HG03064 (cell line): Measurements from ENCODE around the gene SMCO4.

Experiments
- ATAC-seq: cut with Tn5 transposase; IDR thresholded peaks from one replicate; pipeline ENCODE4 v1.9.1; 2021; ENCODE audit warnings: low read depth; ENCODE audit not compliant: unreplicated experiment

The SMCO4 gene

DNA sequence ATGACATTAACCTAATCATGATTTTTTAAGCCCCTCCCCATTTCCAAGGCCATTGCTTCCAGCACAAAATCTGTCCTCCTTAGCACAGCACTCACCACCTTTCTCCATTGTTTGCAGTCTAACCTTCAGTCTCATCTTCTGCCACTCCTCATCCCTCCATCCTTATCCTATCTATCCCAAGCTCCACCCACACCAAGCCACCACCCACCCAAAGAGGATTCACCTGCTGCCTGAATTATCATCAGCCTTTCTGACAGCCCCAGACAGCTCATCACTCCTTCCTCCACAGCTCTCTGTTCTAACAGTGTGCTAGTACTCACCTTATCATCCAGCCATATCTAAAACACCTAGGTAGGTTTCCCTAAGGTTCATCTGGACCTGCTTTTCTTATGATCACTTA is 20.7 kb upstream of the SMCO4 start:
- ATAC-seq: no peak

DNA sequence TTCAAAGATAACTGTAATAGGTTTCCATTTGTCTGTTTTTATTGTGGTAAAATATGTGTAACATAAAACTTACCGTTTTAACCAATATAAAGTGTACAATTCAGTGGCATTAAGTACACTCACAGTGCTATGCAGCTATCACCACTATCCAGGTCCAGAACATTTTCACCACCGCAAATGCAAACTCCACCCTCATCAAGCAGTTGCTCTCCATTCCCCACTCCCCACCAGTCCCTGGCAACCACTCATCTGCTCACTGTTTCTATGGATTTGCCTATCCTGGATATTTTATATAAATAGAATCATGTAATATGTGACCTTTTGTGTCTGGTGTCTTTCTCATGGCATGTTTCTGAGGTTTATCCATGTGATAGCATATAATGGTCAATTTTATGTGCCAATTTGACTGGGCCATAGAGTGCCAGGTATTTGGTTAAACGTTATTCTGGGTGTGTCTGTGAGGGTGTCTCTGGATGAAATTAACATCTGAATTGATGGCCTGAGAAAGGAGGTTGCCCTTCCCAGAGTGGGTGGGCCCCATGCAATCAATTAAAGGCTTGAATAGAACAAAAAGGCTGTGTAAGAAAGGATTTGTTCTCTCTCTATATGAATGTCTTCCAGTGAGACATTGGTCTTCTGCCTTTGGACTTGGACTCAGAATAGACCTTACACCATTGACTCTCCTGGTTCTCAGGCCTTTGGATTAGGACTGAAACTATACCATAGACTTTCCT is 17.2 kb upstream of the SMCO4 start:
- ATAC-seq: no peak

DNA sequence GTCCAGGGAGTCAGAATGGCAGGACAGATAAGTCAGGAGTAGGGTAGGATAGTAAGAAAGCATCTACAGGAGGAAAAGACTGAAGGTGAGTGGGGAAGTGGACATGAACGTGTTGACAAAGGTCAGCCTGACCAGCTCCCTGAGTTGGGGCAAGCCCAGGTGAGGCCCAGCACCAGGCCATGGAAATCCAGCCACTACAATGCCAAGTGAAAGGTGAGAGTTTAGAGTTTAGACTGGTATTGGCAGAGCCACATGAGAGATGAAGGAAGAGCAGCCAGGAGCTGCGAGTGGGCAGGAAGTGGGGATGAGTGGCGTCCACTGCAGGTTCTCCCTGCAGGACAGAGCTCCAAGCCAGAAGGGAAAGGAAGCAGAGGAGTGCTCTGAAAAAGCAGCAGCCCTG is 16.5 kb upstream of the SMCO4 start:
- ATAC-seq: no peak

DNA sequence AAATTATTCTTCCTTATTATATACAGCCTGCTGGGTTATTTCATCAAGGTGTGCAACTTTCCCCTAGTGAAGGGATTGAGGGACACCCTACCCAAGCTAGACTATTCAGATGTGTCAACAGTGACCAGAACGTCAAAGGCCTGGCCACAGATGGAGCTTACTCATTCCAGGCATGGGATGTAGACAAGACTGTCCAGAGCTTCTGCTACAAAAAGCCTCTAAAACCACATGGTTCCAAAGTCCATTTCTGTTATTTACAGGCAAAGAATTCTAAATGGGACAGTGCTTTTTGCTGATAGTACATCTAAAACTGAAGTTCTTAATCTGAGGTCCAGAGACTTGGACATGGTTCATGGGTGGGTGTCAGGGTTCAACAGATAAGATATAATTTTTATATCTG is 9.7 kb upstream of the SMCO4 start:
- ATAC-seq: no peak

DNA sequence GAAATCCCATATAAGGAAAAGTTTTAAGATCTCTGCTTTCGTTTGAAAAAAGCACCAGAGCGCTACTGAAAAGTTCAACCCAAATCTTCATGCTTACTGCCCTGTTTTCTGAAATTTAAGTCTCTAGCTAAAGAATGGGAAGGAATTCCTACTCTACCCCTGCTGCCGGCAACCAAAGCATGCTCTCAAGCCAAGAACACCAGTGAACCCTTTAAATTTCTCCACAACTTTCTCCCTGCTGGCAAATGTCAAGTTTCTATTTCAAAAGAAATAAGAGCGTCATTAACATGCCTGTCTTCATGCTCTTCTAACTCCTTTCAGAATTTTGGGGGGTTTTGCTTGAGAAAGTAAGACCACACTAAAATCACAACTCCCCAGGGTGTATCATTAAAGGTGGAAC is 6.8 kb upstream of the SMCO4 start:
- ATAC-seq: no peak

DNA sequence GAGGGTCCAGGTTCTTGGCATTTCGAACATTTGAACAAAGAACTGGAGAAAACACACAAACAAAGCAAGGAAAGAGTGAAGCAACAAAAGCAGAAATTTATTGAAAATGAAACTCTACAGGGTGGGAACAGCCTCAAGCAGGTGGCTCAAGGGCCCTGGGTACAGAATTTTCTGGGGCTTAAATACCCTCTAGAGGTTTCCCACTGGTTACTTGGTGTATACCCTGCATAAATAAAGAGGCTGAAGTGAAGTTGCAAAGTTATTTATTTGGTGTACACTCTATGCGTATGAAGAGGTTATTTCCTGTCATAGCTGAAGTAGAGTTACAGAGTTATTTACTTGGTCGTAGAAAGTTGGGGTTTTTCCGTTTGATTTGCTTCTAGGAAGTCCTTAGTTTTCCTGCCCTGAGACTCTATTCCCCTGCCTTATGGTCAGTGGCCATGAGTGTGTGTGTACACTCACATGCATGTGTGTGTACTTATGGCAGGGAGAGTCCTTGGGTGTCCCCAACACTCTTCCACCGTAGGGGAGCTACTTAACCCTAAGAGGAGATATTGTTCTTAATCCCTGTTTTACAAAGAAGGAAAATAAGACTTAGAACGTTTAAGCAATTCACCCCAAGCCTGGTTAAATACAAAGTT is 5.6 kb upstream of the SMCO4 start:
- no peak for ATAC-seq

DNA sequence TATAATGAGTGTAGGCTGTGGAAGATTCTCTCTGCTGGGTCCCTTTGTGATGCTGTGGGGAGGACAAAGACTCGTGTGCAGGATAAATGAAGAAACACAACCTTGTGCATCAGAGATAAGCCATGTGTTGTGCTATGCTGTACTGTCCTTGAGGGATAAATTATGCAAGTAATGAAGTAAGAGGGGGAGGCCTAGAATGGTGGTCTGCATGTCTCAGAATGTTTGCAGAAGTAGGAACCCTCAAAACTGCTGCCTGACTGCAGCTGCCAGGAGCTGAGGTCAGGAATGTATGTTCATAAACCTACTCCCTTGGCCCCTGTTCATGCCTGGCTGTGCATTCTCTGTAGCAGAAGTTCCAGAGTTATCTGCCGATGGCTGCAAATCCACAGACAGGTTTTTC is 4.6 kb upstream of the SMCO4 start:
- no peak for ATAC-seq

DNA sequence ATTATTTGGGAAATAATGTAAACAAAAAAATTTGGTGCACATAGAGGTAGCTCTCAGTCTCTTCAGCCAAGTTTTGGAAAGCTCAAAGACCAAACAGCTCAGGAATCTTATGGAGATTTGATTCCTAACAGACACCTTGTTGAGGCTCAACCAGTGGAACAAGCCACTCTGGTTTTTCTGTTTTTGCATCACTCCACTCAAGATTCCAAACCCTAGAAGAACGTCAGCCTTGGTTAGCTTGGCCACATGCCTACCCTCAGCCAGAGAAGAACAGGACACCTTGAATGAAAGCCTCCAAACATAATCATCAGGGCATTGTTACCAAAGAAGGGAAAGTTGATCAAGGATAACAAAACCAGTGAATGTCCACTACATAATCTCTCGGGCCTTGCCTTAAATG is 3.8 kb upstream of the SMCO4 start:
- ATAC-seq: no peak

DNA sequence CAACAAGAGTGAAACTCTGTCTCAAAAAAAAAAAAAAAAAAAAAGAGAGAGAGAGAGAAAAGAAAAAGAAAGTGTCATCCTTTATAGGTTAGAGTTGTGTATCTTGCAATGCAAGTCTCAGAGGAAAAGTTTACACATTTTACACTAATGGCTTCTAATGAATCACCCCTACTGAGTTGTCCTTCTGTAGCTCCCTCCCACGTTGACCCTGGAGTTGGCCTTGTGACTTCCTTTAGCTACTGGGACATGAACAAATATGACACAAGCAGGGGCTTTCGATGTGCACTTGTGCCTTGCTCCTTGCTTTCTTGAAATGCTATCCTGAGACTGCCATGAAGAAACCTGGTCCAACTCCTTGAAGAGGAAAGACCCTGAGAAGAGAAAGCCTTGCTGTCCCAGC is 2.4 kb upstream of the SMCO4 start:
- ATAC-seq: no peak

DNA sequence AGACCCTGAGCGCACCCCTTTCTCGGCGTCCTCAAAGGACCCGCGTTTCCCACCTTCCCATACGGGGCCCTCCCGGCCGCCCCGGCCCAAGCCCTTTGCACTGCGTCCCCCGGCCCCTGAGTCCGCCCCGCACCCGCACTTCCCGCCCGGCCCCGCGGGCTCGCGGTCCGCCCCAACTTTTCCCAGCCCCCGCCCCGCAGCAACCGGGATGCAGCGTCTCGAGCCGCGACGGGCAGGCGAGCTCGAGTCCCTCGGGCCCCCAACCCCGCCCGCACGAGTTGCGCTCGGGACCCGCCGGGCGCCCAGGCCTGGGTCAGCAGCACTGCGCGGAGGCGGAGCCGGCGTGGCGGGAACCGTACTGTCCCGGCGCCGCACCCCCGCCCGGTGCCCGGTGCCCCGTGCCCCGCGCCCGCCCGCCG is 371 bp downstream of the SMCO4 start:
- ATAC-seq: peak; percentile 34

DNA sequence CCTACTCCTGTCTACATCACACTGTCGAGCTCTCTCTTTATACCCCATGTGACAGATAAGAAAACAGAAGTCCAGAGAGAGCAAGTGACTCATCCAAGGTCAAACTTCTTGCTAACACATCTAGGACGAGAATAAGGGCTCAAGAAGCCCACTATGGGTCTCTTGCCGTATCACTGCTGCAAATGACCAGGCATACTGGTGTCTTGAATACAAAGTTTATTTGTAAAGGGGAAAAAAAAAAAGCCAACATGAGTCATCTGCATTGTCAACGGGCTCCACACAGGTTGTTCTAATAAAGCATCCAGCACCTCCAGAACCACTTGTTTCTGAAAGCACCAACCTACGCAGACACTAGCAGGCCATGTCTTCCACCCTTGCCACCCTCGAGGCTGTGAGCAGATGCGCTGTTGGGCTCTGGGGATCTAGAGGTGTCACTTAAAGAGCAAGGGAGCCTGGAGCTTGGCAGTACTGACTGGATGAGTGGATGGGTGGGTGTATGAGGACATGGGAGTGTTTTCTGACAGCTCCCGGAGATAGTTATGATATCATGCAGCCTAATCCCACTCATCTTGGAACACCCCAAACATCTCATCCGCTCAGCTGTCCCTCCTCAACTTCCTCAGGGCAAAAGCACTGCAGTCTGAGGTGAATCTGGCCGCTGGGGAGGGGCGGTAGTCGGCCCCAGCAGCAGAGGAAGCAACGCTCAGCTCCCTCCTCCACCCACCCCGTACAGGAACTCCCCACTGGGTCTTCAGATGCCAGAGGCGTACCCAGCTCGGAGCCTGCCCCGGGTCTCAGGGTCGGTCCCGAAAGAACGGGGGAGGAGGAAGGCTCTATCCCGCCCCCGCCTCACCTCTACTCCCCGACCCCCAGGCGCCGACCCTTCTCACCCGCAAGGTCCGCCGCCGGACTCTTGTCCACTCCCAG is 1.0 kb downstream of the SMCO4 start:
- peak; percentile 60 for ATAC-seq

DNA sequence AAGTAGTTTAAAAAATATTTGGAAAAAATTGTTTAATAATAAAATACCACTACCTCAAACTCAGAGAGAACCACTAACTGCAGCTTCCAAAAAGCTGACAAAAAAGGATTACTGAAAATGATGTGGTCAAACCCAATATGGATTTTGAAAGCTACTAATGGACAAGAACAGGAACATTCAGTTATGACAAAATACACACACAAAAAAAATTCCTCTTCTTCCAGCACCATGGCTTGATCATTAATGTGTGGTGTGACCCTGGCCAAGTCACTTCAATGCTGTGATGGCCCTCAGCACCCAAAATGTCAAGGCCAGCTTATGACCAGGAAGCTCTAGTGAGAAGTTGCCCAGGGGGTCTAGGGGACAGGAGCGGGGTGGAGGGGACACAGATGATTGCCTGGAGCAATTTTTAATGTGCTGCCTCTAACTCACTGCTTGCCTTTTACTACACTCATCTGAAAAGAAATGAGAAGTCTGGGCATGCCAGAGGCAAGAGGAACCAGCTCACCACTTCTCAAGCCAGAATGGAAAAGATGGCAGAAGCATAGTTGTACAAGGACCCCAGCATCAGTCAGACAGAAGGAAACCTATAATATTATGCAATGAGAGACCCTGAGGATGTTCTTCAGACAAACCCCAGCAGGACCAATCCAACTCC is 2.2 kb downstream of the SMCO4 start:
- ATAC-seq: no peak

DNA sequence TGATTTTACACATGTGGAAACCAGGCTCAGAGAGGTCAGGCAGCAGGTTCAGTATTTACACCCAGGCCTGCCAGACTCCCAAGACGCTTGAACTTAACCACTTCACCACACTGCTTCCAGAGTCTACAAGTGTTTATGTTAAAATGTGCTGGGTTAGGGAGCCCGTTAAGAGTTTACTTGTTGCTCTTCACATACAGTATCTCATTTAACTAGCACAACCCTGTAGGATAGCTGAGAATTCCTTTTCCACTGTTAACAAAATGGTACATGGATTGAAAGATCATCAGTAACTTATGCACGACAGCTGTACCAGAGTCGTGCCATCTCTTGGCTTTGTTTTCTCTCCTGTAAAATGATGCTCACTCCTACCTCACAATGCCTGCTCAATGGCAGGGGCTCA is 2.9 kb downstream of the SMCO4 start:
- no peak for ATAC-seq

DNA sequence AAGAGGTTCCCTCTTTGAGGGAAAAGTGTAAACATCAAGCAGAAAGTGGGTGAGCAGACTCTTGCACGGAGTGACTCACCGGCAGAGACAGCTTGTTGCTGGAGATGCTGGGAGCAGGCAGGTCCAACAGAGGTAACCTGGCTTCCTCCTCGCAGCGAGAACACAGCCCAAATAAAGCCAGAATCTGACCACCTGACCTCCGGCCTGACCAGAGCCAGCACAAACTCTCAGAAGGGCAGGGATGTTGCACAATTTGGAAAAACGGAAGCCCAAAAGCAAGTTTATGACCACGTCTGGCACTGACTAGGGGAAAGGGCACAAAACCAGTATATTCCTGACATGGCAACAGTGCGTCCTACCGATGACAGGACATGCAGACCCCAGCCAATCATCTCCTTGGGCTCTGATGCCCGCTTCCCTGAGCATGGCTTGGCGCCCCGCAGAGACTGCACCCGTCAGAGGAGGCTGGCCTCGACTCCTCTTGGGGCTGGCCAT is 5.4 kb downstream of the SMCO4 start:
- ATAC-seq: no peak

DNA sequence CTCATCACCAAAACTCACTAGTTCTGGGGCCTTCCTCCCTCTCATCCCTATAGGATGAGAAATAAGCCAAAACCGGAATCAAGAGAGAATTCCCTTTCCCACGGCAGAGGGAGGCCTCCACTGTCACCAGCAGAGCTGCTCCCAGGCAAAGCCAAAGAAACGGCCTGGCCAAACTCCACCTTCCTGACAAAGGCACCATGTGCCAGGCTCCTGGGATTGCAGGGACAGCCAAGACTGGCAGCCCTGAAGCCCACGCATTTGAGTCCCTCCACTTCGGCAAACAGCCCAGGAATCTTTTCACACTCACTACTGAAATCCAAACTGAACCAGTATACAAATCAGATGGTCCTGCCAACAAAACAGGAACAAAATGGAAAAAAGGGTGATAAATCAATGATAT is 6.1 kb downstream of the SMCO4 start:
- ATAC-seq: no peak

DNA sequence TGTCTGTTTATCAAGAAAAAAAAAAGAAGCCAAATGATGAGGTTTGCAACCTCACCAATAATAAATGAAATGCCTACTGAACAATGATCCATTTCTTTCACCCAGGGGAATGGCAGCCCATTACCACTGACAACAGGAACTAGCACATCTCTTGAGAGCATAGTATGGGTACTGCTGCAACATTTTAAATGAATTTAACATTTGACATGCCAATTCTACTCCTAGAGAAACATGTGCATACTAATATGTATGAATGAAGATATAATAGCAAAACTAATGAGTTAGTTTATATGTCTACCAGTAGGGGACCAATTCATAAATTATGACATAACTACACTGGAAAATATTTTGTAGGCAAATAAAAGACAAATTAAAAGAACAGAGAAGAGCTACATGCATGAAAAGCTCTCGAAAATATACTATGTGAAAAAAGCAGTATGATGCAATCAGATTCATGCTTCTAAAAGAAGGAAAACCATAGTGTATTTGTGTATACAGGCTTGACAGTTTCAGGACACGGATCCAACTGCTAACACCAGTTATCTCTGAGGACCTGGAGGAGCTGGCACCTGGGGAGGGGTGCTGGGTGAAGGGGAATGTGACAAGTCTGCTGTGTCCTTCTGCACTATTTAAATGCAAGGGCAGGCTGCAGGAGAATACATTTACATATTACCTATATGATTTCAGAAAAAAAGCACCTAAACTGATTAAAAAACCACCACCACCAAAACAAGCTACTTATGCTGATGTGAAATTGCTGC is 6.9 kb downstream of the SMCO4 start:
- ATAC-seq: no peak

DNA sequence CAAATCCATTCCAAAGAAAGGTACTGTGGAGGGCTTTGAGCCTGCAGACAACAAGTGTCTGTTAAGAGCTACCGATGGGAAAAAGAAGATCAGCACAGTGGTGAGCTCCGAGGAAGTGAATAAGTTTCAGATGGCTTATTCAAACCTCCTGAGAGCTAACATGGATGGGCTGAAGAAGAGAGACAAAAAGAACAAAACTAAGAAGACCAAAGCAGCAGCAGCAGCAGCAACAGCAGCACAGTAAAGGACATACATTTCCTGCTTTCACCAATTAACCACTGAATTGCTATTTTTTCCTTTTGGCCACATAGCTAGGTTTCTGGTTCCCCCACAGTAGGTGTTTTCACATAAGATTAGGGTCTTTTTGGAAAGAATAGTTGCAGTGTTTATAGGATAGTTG is 7.6 kb downstream of the SMCO4 start:
- ATAC-seq: peak; percentile 74

DNA sequence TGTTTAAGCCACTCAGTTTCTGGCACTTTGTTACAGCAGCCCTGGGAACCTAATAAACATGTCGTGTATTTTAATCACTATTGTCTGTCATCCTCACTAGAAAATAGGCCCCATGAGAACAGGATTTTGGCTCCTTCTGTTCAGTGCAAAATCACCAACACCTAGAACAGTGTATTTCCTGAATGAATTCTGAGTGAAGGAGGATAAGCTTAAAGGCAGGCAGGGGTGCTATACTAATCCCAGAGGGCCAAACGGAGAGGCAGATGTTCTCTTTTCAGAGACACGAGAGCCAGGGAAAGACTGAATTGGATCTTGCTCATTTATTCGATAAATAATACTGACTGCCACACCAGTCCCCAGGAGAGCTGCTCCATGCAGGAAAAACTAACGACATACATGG is 10.4 kb downstream of the SMCO4 start:
- ATAC-seq: no peak

DNA sequence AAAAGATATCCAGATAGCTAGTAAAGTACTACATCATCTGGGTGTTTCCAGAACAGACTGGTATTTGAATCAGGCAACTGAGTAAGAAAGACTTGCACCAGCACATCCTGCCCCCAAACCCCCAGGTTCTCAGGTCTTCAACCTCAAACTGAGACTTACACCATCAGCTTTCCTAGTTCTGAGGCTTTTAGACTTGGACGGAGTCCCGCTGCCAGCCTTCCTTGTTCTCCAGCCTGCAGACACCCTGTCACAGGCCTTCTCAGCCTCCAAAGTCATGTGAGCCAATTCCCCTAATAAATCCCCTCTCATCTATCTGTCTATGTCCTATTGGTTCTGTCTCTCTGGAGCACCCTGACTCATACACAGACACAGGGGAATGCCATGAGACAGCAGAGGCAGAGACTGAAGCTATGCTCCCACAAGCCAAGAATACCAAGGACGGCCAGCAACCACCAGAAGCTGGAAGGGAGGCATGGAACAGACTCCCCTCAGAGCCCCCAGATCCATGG is 10.9 kb downstream of the SMCO4 start:
- ATAC-seq: no peak

DNA sequence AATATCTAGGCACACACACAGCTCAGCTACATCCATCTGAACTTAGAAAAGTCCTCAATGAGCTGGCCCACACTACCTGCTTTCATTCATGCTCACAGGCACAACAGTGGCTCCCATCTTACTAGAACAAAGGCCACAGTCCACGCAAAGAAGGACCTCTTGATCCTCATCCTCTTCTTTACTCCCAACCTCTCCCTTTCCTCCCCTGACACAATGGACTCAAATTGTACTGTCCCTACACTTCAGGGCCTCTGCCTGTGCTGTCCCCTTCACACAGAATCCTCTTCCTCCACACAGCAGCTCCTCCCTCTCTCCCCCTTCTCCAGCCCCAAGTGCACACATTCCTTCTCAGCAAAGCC is 12.7 kb downstream of the SMCO4 start:
- no peak for ATAC-seq
